HG02973 (cell line): Measurements from ENCODE around the gene THOP1.
"Not testable (repeated sequence)": the region's sequence is repeated elsewhere in the genome, so short reads cannot be mapped to it uniquely, and the experiment has no call there.

Experiments
- ATAC-seq: cut with Tn5 transposase; IDR thresholded peaks from one replicate; pipeline ENCODE4 v1.9.1; 2021; ENCODE audit warnings: moderate library complexity; ENCODE audit not compliant: unreplicated experiment

The THOP1 gene

DNA sequence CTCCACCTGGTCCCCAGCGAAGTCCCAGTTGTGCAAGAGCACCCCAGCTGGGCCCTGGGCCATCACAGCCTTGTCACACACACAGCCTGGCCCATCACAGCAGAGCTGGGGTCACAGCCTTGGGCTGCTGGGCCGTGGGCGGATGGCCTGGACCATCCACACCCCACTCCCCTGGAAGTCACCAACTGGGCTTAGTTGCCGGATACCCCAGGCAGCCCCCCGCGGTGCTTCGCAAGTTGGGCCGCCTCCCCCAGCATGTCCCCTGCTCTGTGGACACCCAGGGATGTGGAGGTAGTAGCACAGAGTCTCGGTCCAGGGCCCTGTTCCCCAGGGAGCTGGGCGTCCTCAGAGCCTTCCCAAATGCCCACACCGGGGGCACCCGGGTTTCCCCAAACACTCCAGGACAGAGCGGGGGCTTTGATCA, 29.9 kb downstream of the THOP1 start:
- ATAC-seq: no peak

GRCh38 chr19:2815923-2816322, 30.6 kb downstream of the THOP1 start:
- no peak for ATAC-seq

DNA sequence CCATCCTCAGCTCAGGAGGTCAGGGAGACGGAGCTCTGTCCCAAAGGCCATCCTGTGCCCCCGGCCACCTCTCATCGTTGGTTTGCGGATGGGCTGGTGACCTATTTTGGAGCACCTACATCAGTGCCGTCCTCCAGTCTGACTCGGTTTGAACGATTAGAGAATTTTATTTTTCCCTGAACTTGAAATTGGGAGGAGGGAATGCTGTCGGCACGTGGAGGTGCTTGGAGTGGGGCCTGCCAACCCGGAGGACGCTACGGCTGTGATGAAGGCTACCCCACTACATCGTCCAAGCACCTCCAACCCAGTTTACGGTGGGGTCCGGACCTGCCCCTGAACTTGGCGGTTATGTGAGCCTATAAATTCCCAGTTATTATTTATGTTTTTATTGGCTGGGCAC, 31.3 kb downstream of the THOP1 start:
- ATAC-seq: no peak

DNA sequence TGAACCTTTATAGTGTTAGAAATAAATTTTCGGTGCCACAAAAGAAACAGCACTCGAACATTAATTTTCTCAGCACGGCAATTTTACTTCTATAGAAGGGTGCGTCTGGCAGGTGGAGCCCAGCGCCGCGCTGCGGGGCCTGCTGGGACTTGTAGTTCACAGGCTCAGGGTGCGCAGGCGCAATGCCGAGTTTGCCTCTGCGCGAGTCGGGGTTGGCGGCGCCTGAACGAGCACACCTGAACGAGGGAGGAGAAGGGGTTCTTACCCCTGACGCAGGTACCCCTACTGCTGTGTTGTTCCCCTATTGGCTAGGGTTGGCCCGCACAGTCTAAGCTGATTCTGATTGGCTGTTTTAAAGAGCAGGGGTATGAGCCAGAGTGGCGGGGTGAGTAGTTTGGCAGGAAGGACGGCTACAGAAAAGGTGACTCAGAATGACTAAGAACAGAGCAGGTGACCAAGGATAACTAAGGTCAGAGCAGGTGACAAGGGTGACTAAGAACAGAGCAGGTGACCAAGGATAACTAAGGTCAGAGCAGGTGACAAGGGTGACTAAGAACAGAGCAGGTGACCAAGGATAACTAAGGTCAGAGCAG, 32.0 kb downstream of the THOP1 start:
- ATAC-seq: not testable (repeated sequence)

DNA sequence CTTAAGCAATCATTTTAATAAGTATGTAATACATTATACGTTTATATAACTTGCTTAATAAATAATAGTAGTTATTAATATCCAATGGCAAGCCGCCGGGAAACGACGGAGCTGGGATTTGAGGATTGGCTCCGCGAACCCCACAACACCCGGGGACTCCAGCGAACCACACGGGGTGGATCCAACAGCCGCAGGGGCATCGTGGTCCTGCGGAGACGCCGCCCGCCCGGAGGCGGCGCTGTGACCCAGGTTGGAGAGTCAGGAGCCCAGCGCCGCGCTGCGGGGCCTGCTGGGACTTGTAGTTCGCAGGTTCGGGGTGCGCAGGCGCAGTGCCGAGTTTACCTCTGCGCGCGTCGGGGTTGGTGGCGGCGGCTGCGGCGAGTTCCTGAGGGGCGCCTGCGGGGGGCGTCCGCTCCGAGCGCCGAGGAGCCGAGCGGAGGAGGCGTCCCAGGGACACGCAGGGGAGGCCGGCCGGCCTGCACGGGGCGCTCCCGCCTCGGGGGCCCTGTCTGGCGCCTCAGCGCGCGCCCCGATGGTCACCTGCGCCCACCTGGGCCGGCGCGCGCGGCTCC, 34.3 kb downstream of the THOP1 start, which contains the start of gene ZNF554:
Gene ZNF554 (plus strand): TSS at position 329 of the 572 bp plus-strand sequence. CDS start 204 bp downstream, at position 533.
- peak; percentile 81 for ATAC-seq

GRCh38 chr19:2820112-2820702, 34.9 kb downstream of the THOP1 start:
- ATAC-seq: no peak

DNA sequence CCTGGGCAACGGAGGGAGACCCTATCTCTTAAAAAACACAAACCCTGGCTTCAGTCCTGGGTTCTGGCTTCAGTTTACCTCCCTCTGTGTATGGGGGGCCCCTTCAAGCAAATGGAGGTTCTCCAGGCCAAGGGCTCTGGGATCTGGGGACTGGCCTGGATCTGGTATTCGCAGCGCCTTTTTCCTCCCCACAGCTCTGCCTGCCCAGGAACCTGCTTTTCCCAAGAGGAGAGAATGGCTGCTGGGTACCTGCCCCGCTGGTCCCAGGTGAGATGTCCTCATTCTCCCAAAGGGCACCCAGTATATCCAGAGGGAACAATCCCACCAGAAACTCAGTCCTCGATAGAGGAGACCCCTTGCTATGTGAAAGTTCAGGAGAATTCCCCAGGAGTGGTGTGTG, 37.5 kb downstream of the THOP1 start:
- no peak for ATAC-seq

DNA sequence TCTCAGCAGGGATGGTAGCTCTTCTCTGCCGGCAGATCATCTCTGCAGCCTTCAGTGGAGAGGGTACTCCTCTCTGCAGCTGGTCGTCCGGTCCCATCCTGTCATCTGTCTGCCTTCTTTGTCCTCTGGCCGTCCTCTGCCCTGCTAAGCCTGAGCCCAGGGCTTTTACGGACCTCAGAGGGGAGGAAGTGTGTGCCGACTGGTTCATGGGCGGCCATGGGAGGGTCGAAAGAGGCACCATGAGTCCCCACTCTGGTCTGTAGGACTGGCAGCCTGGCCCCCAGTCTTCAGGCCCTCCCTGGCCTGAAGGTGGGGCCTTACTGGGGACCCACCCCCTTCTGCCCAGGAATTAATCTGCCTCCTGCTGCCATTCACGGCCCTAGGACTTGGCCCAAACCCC, 38.3 kb downstream of the THOP1 start:
- no peak for ATAC-seq

GRCh38 chr19:2824129-2824528, 38.8 kb downstream of the THOP1 start:
- no peak for ATAC-seq

- no peak for ATAC-seq
Observed at GRCh38 chr19:2827022-2827421, 41.7 kb downstream of the THOP1 start.

DNA sequence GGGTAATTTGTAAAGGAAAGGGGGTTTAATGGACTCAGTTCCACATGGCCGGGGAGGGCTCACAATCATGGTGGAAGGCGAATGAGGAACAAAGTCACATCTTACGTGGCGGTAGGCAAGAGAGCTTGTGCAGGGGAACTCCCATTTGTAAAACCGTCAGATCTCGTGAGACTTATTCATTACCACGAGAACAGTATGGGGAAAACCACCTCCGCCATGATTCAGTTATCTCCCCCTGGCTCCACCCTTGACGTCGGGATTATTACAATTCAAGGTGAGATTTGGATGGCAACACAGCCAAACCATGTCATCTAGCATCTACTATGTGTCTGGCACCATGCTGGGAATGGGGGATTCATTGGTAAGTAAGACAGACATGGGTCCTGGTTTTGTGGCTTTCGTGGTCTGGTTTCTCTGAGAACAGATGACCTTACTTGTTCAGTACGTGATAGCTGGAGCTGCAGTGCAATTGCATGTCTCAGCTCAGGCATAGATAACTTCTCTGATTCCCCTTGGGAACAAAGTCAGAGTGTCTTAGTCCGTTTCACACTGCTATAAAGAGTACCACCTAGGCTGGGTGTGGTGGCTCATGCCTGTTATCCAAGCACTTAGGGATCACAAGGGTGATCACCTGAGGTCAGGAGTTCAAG, 42.7 kb downstream of the THOP1 start:
- ATAC-seq: no peak

DNA sequence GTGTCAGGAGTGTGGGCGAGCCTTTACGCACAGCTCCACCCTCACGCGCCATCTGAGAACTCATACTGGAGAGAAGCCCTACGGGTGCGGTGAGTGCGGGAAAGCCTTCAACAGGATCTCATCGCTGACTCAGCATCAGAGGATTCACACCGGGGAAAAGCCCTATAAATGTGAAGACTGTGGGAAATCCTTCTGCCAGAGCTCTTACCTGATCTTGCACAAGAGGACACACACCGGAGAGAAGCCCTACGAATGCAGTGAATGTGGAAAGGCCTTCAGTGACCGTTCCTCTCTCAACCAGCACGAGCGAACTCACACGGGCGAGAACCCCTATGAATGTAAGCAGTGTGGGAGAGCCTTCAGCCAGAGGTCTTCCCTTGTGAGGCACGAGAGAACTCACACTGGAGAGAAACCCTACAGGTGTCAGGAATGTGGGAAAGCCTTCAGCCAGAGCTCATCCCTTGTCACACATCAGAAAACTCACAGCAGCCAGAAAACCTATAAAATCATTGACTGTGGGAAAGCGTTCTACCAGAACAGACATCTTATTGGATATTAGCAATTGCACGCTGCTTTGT, 49.1 kb downstream of the THOP1 start:
- ATAC-seq: no peak

- ATAC-seq: no peak
Observed at GRCh38 chr19:2837430-2837829, 52.1 kb downstream of the THOP1 start.

GRCh38 chr19:2840794-2841791, 55.8 kb downstream of the THOP1 start, which contains the start of gene ZNF555:
Gene ZNF555 (plus strand): TSS chr19:2841475. CDS start chr19:2841573, 98 bp downstream.
- ATAC-seq: peak; percentile 91

DNA sequence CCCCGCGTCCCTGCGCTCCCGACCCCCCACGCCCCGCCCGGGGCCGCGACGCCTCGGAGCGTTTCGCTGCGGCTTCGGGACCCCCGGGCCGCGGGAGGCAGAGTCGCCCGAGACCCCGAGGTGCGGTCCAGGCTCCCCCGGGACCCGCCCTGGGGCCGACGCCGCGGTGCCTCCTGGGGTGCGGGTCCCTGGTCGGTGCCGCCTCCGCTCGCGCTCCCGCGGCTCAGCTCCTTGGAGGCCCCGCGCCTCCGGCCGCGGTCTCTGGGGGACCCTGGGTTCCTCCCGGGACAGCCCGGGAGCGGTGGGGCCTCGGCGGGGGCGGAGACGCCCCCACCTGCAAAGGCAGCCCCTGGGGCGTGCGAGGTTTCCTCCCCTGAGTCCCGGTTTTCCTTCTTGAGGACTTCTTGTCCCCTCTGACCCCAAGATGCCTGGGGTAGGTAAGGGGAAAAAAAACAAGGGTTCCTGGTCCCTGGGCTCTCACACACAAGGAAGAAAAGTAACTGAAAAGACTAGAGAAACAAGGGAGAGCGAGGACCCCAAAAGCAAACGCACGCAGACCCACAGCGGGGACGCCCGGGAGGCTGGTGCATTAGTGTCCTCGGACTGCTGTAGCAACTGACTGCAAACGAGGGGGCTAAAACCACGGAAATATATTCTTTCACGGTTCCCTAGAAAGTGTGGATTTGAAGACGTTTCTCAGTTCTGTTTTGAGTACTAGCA, 56.7 kb downstream of the THOP1 start:
- ATAC-seq: no peak

- ATAC-seq: no peak
Observed at GRCh38 chr19:2845107-2845506, 59.8 kb downstream of the THOP1 start.

- no peak for ATAC-seq
Observed at GRCh38 chr19:2846180-2846894, 61.0 kb downstream of the THOP1 start.

GRCh38 chr19:2847507-2847906, 62.2 kb downstream of the THOP1 start:
- ATAC-seq: no peak

- ATAC-seq: no peak
Observed at GRCh38 chr19:2848616-2849015, 63.3 kb downstream of the THOP1 start.
